Activated naive CD4-positive, alpha-beta T cell treated with anti-CD3 and anti-CD28 coated beads, Interleukin-2, amount 50 U/mL, for 24 hours (primary cell): ENCODE measurements around the gene TECRL.

Source experiments
- H3K27ac Mint-ChIP-seq: one replicate; pipeline ENCODE4 v1.8.0; 2021; ENCODE audit warnings: mild to moderate bottlenecking, mixed read lengths
- H3K27me3 Mint-ChIP-seq: one replicate; pipeline ENCODE4 v1.8.0; 2021; ENCODE audit warnings: mixed read lengths
- H3K36me3 Mint-ChIP-seq: one replicate; pipeline ENCODE4 v1.8.0; 2021; ENCODE audit warnings: mixed read lengths
- H3K4me1 Mint-ChIP-seq: one replicate; pipeline ENCODE4 v1.8.0; 2021; ENCODE audit warnings: mixed read lengths
- H3K4me3 Mint-ChIP-seq: one replicate; pipeline ENCODE4 v1.8.0; 2021; ENCODE audit warnings: mild to moderate bottlenecking, mixed read lengths
- H3K9me3 Mint-ChIP-seq: one replicate; pipeline ENCODE4 v1.8.0; 2021; ENCODE audit warnings: mixed read lengths

TECRL gene, protein sequence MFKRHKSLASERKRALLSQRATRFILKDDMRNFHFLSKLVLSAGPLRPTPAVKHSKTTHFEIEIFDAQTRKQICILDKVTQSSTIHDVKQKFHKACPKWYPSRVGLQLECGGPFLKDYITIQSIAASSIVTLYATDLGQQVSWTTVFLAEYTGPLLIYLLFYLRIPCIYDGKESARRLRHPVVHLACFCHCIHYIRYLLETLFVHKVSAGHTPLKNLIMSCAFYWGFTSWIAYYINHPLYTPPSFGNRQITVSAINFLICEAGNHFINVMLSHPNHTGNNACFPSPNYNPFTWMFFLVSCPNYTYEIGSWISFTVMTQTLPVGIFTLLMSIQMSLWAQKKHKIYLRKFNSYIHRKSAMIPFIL

DNA sequence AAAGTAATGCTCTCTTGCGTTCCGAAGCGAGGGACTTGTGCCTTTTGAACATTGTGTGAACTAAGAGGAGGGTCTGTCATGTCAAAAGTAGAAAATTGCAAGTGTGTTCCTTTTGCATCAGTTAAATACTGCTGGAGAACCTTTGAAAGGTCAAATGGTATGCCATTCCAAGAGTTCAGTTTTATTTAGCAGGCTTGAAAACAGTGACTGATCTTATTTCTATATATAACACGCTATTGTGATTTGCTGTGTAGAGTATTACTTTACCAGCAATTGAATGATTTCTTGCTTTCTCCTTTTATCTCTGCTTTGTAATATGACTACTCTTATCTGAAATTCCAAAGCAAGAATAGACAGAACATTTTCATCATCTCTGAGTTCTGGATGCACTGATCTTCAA is at the start of gene TECRL:
Gene TECRL (minus strand): TSS at position 151 of the 400 bp plus-strand sequence. CDS start 99 bp downstream, at position 52.
- no peaks in the 10 kb centered on the region for H3K27me3 Mint-ChIP-seq
- no peaks in the 10 kb centered on the region for H3K36me3 Mint-ChIP-seq
- no peak within 1 kb of the TSS for H3K4me3 Mint-ChIP-seq
- H3K27ac Mint-ChIP-seq: no peak within 1 kb of the TSS
- H3K4me1 Mint-ChIP-seq: no peaks in the 10 kb centered on the region
- no peaks in the 10 kb centered on the region for H3K9me3 Mint-ChIP-seq

DNA sequence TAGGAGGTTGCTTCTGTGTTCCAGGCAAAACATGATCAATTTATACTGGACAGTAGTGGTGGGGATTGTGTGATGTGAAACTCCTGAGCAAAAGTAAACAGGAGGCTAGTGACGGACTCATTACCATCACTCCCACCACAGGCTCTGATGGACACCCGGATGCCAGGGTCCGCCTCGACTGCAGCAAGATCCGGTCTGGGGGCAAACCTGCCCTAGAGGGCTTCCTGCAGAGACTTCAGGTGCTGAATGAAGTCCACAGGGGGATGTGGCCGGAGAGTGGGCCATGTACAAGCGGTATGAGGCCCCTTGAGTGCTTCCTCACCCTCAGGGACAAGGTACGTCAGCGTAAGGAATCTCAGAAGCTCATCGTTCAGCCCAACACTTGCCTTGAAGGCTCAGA is 23.4 kb upstream of the TECRL start:
- H3K9me3 Mint-ChIP-seq: peaks cover 10% of the 10 kb centered on the region
- no peaks in the 10 kb centered on the region for H3K27me3 Mint-ChIP-seq
- H3K4me1 Mint-ChIP-seq: no peaks in the 10 kb centered on the region
- H3K27ac Mint-ChIP-seq: no peak overlapping the region
- no peaks in the 10 kb centered on the region for H3K36me3 Mint-ChIP-seq
- H3K4me3 Mint-ChIP-seq: no peak overlapping the region

DNA sequence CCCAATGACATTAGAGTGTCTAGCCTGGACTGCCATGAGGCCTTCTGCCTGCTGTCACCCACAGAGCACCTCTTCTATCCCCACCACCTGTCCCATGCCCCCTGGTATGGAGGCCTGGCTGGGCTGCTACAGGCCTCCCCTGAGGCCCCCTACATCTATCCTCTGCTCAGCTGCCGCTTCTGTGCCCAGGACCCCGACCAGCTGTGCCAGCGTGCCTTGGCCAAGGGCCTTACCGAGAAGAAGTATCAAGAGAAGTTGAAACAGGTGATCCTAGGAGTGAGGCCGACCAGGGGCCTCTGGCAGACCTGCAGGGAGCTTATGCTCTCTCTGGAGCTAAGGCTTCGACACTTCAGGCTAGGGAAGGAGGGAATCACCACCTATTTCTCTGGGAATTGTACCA is 21.7 kb upstream of the TECRL start:
- Mint-ChIP-seq H3K27me3 (no peaks in the 10 kb centered on the region), H3K27ac (no peak overlapping the region), H3K36me3 (no peaks in the 10 kb centered on the region), H3K9me3 (peaks cover 10% of the 10 kb centered on the region), H3K4me3 (no peak overlapping the region), H3K4me1 (no peaks in the 10 kb centered on the region)

DNA sequence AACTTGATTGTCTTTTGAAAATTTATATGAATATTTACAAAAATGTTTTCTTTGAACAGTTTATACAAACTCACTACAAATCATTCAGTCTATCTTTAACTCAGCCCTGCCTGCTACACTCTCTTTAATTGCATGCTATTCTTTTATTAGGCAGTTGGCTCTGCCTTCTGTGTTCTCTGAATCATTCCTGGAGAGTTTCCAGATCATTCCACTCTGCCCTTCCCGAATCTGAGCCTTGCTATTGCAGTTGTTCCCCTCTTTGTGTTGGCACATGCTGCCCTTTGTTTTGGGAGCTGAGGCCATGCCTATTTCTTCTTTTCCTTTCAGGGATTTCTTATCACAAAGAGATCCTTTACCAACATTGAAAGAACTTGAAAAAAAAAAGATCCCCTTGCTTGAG is 8.7 kb upstream of the TECRL start:
- Mint-ChIP-seq H3K4me1 (no peaks in the 10 kb centered on the region), H3K27ac (no peak overlapping the region), H3K36me3 (no peaks in the 10 kb centered on the region), H3K27me3 (no peaks in the 10 kb centered on the region), H3K4me3 (no peak overlapping the region), H3K9me3 (no peaks in the 10 kb centered on the region)

DNA sequence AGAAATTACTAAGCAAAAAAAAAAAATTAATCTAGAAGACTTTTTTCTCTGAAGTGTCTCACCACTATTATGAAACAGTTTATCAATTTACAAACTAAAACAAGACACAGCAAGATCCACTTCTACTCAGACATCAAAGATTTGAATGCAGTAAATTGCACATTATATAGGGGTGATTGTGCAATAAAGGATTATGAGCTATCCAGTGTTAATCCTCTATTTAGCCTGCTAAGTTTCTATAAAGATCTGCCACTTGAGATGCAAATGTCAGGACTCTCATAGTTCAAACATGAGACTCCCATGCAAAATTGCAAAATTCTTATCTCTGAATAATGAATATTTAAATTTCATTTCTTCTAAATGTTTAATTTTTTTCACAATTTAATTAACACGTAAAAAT is 2.2 kb downstream of the TECRL start:
- Mint-ChIP-seq H3K4me1 (no peaks in the 10 kb centered on the region), H3K27me3 (no peaks in the 10 kb centered on the region), H3K4me3 (no peak overlapping the region), H3K36me3 (no peaks in the 10 kb centered on the region), H3K27ac (no peak overlapping the region), H3K9me3 (peaks cover 6% of the 10 kb centered on the region)

DNA sequence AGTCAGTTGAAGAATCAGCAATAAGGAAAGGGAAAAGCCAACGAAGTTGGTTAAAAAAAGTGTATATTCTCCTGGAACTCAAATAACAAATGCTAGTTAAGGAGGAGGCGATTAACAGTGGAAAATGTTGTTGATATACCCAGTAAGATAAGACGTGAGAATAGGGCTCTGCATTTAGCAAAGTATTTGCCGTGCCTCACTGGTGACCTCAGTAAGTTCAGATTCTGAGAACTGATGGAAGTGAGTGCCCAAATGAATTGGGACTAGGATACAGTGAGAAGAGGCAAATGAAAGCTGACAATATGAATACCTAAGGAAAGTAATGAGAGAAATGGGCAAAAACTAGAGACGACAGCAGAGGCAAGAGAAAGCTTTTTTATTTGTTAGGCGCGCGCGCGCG is 3.5 kb downstream of the TECRL start:
- Mint-ChIP-seq H3K9me3 (peaks cover 11% of the 10 kb centered on the region), H3K27me3 (no peaks in the 10 kb centered on the region), H3K4me1 (no peaks in the 10 kb centered on the region), H3K4me3 (no peak overlapping the region), H3K27ac (no peak overlapping the region), H3K36me3 (no peaks in the 10 kb centered on the region)

DNA sequence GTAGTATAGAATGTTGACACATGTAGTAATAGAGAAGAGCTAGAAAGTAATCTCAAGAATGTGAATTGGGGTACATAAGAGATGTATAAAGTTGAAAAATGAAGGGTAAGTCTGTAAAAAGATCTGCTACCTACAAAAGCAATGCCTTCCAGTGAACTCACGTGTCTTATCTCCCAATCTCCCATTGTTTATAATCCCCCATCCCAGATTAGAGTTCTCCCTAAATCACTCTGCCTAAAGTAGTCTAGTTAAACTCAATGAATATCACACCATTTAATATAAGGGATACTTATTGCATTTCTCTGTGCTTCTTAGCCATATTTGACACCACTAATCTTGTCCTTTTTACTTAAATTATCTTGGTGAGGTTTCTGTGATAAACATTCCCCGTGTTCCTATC is 6.6 kb downstream of the TECRL start:
- H3K4me1 Mint-ChIP-seq: no peaks in the 10 kb centered on the region
- H3K9me3 Mint-ChIP-seq: peaks cover 11% of the 10 kb centered on the region
- no peak overlapping the region for H3K27ac Mint-ChIP-seq
- H3K36me3 Mint-ChIP-seq: no peaks in the 10 kb centered on the region
- H3K4me3 Mint-ChIP-seq: no peak overlapping the region
- no peaks in the 10 kb centered on the region for H3K27me3 Mint-ChIP-seq

DNA sequence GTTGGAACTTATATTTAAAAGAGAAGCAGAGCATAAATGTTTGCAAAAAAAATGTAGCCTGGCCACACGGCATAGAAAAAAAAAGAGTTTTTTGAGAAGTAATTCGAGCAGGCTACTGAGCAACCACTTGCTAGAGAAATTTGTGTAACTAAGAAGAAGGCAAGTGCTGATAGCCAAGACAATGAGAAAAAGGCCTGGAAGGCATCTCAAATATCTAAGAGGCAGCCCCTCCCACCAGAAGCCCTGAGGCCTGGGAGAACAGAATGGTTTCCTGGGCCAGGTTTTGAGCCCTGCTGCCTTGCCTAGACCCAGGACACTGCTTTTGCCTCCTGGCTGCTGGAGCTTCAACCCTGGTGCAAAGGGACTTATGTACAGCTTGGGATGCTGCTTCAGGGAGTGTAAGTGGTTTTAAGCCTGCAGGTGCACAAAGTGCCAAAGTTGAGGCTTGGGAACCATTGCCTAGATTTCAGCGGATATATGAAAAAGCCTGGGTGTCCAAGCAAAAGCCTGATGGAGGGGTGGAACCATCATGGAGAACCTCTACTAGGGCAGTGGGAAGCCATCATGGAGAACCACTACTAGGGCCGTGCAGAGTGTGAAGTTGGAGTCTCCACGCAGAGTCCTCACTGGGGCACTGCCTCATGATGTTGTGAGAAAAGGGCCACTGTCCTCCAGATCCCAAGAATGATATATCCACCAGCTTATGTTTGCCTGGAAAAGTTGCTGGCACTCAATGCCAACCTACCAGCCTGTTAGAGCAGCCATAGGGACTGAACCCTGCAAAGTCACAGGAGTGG is 9.7 kb downstream of the TECRL start:
- no peaks in the 10 kb centered on the region for H3K4me1 Mint-ChIP-seq
- H3K9me3 Mint-ChIP-seq: peaks cover 18% of the 10 kb centered on the region
- no peaks in the 10 kb centered on the region for H3K27me3 Mint-ChIP-seq
- no peaks in the 10 kb centered on the region for H3K36me3 Mint-ChIP-seq
- no peak overlapping the region for H3K4me3 Mint-ChIP-seq
- H3K27ac Mint-ChIP-seq: no peak overlapping the region

DNA sequence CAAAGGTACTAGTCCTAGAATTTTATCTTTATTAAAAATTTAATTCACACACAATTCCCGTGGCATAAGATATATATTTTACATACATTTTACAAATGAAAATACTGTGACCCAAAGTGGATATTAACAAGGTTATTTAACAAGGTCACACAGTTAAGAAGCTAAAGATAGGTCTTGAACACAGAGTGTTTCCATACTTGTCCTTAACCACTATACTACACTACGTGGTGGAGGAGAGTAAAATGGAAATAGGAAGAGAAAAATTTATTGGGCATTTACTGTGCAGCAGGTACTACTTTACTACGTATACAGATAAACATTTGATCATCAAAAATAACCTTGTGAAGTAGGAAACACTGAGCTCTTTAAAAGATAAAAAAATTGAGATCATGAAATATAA is 14.8 kb downstream of the TECRL start:
- H3K27ac Mint-ChIP-seq: no peak overlapping the region
- no peak overlapping the region for H3K4me3 Mint-ChIP-seq
- peaks cover 7% of the 10 kb centered on the region for H3K9me3 Mint-ChIP-seq
- no peaks in the 10 kb centered on the region for H3K4me1 Mint-ChIP-seq
- H3K36me3 Mint-ChIP-seq: no peaks in the 10 kb centered on the region
- H3K27me3 Mint-ChIP-seq: no peaks in the 10 kb centered on the region

DNA sequence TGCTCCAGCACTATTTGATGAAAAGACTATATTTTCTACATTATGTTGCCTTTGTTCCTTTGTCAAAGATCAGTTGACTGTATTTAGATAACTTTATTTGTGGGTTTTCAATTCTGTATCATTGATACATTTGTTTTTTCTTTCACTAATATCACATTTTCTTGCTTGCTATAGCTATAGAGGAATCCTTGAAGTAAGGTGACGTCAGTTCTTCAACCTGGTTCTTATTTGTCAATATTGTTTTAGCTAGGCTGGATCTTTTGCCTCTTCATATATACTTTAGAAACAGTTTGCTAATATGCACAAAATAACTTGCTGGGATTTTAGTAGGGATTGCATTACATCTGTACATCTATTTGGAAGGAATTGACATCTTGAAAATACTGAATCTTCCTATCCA is 21.0 kb downstream of the TECRL start:
- Mint-ChIP-seq H3K27ac (no peak overlapping the region), H3K4me3 (no peak overlapping the region), H3K4me1 (no peaks in the 10 kb centered on the region), H3K36me3 (no peaks in the 10 kb centered on the region), H3K27me3 (no peaks in the 10 kb centered on the region), H3K9me3 (no peaks in the 10 kb centered on the region)

DNA sequence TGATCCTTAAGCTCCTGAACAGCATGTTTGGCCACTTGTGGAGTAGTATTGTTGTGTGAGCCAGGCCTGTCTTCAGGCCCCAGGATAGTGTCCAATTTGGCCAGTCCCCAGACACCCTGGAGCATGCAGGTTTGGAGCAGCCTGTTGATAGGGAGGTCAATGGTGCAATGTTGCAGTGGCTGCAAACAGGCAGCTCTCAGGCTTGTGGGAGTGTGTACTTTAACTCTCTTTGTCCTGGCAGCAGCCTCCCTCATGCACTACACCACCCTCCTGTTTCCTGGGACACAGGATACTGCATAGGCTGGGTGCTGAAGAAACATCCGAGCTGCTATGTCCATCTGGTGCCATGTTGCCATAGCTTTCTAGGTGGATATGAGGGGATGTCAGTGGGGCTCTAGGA is 24.0 kb downstream of the TECRL start:
- no peaks in the 10 kb centered on the region for H3K4me1 Mint-ChIP-seq
- H3K27me3 Mint-ChIP-seq: no peaks in the 10 kb centered on the region
- H3K9me3 Mint-ChIP-seq: peaks cover 4% of the 10 kb centered on the region
- H3K36me3 Mint-ChIP-seq: no peaks in the 10 kb centered on the region
- peak overlapping the region; percentile 20 for H3K27ac Mint-ChIP-seq
- H3K4me3 Mint-ChIP-seq: no peak overlapping the region

DNA sequence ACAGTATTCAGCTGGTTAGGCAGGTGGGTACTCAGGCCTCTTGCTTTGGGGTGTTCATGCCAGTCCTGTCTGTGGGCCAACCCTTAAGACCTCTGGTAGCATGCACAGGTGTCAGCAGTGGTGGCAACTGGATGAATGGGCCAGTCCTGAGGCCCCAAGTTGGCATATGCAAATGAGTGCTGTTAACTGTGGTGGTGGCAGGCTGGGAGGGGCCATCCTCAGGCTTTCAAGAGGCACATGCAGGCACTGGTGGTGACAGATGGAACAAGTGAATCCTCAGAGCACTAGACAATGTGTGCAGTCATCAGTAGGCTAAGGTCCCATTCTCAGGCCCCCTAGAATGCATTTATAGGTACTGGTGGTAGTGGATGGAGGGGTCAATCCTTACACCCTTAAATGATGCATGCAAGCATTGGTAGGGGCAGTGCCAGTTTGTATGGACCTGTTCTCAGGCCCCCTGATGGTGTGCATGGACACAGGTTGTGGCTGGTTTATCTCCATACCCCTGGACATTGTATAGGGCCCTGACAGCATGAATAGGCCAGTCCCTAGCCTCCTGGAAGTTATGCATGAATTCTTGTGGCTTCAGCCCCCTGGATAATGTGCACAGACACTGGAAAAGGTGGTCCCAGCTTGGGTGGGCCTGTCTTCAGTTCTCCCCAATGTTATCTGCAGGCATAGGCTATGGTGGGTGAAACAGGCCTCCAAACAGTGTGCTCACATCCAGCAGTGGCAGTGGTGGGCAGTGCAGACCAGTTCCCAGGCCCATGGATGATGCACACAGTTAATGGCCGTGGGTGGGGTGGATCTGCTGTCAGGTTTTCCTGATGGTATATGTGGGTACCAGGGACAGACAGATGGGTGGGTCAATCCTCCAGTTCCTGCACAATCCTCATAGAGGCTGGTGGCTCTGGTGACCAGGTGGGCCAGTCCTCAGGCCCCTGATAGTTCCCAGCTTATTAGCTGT is 24.7 kb downstream of the TECRL start:
- Mint-ChIP-seq H3K4me3 (no peak overlapping the region), H3K9me3 (peaks cover 8% of the 10 kb centered on the region), H3K27me3 (no peaks in the 10 kb centered on the region), H3K36me3 (no peaks in the 10 kb centered on the region), H3K4me1 (no peaks in the 10 kb centered on the region), H3K27ac (no peak overlapping the region)

DNA sequence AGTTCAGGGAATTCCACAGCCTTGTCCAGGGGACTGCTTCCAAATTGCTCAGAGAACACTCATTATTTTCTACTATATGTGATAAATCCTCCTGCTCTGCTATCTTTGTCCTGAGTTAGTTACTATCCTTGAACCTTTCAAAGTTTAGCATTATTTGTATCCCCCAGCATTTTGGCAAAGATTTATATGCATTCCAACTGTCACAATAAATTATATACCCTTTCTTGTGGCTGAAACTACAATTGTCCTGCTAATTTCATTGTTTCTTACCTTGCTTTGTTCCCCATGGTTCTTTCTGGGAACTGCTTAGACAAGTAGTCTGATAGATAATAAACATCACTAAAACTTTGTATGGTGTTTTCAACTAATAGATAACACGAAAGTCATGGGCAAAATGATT is 40.5 kb downstream of the TECRL start:
- H3K9me3 Mint-ChIP-seq: peaks cover 5% of the 10 kb centered on the region
- no peak overlapping the region for H3K4me3 Mint-ChIP-seq
- no peak overlapping the region for H3K27ac Mint-ChIP-seq
- no peaks in the 10 kb centered on the region for H3K4me1 Mint-ChIP-seq
- no peaks in the 10 kb centered on the region for H3K27me3 Mint-ChIP-seq
- no peaks in the 10 kb centered on the region for H3K36me3 Mint-ChIP-seq

DNA sequence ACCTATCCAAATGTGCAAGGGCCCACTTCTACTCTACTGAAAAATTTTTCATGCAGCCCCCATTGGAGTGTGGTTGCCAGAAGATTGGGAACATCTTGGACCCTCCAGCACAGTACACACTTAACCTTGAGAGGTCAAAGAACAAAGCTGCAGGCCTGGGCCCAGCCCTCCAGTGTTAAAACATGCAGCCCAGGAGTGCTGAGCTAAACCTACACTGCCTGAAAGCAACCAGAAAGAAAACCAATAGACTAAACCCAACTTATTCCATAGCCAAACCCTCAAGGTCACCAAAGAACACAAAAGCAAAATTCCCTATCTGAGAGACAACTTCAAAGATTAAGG is 47.9 kb downstream of the TECRL start:
- H3K9me3 Mint-ChIP-seq: peaks cover 9% of the 10 kb centered on the region
- no peaks in the 10 kb centered on the region for H3K36me3 Mint-ChIP-seq
- H3K27ac Mint-ChIP-seq: no peak overlapping the region
- no peaks in the 10 kb centered on the region for H3K4me1 Mint-ChIP-seq
- no peaks in the 10 kb centered on the region for H3K27me3 Mint-ChIP-seq
- H3K4me3 Mint-ChIP-seq: no peak overlapping the region

DNA sequence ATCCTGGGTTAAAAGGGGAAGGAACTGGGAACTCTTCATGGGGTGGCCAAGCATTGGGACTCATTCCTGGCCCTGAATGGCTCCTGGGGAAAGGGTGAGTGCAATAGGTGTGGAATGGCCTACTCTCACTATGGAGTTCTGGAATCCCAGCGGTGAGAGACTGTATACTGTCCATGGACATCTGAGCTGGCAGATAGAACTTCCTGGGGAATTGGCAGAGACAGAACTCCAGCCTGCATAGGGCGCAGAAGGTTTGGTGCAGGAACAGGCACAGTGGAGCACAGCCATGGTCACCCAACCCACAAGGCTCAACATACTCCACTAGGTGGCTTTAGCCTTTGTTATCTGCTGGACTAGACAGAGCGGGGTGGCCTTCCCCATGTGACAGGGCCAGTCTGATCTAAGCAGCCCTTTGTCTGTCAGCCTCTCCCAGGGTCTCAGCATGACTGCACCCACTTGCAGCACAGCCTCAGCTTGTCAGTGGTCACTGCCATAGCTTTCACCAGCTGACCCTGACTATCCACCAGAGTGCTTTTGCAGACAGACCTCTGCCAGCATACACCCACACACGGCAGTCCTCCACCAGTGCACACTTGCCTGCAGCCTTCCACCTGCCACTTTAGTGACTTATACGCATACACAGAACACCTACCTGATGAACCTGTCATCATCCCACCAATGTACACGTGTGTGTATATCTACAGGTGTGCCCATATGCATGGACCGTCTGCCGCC is 48.4 kb downstream of the TECRL start:
- no peak overlapping the region for H3K4me3 Mint-ChIP-seq
- H3K9me3 Mint-ChIP-seq: peaks cover 5% of the 10 kb centered on the region
- H3K4me1 Mint-ChIP-seq: no peaks in the 10 kb centered on the region
- no peaks in the 10 kb centered on the region for H3K36me3 Mint-ChIP-seq
- H3K27me3 Mint-ChIP-seq: no peaks in the 10 kb centered on the region
- no peak overlapping the region for H3K27ac Mint-ChIP-seq
